ENCODE data around the gene PPP1R27. TPM values are rescaled to one million over a fixed set of nuclear protein-coding genes. Genes with fewer than 3 reads are reported as not detected.

Gene PPP1R27
- total and polyA plus RNA-seq, 2 donors (not counting 3 experiments of a cell fraction or from before 2014, with no cell fraction given) = not detected

DNA sequence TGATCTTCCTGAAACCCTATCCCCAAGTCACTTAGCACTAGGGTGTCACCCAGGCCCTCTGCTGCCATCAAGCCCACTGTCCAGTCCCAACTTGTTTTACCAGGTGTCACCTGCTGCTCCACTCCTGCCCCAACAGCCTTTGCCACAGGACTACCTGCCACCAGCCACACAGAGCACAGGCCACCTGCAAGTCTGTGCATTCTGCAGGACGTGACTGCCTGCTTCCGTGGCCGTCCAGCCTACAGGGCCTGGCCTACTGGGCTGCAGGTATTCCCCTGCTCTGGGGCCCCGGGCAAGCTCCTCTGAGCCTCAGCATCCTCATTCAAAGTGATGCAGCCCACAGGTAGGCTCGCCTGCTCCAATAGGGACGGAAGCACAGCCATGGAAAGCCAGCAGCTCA is 5.0 kb downstream of the PPP1R27 start:
- Histone ChIP-seq H3K27ac (ENCODE audit: insufficient read depth, low read depth, low read length) (no peak overlapping the region), H3K9me3 (replicated peaks; ENCODE audit: control insufficient read depth, insufficient read depth, low read length) (no peaks in the 10 kb centered on the region), H3K27me3 (ENCODE audit: control insufficient read depth in 2 of 2, insufficient read depth in 2 of 2, low read length in 2 of 2) (no peaks in the 10 kb centered on the region), H3K9me1 (replicated peaks; ENCODE audit: control insufficient read depth, extremely low read depth, insufficient read depth, low read length) (no peaks in the 10 kb centered on the region), H2AFZ (ENCODE audit: low read depth, low read length) (no peak overlapping the region), H3K4me1 (ENCODE audit: control insufficient read depth, extremely low read depth, insufficient read depth, low read length) (peaks cover 11% of the 10 kb centered on the region), H3K36me3 (ENCODE audit: control insufficient read depth in 2 of 2, extremely low read depth in 1 of 2, insufficient read depth in 2 of 2, low read length in 2 of 2) (peaks cover 0 to 1% of the 10 kb centered on the region in 2 experiments), H3K9ac (replicated peaks; ENCODE audit: extremely low read depth, insufficient read depth, low read length) (no peak overlapping the region), H3K4me2 (ENCODE audit: insufficient read depth, low read length) (no peak overlapping the region), H4K20me1 (replicated peaks; ENCODE audit: control insufficient read depth, extremely low read depth, insufficient read depth, low read length) (no peaks in the 10 kb centered on the region), H3K79me2 (ENCODE audit: control insufficient read depth, insufficient read depth, low read length) (peaks cover 9% of the 10 kb centered on the region), H3K4me3 (replicated peaks in 1 of 3; ENCODE audit: insufficient read depth in 1 of 3, low read depth in 1 of 3, low read length in 3 of 3) (no peak overlapping the region)
- BruUV-seq (replicated peaks) = no TSS peak
- FAIRE-seq (no peak), DNase-seq (ENCODE audit: low read depth, low spot score) (no peak)
- ChIA-PET CTCF (no interaction called here), POLR2A (no interaction called here)
- no peak for TF ChIP-seq POLR2AphosphoS5 (IDR thresholded peaks at IDR 0.05; ENCODE audit: insufficient read depth, low read depth, low read length)
- TF ChIP-seq FOS (IDR thresholded peaks at IDR 0.05; ENCODE audit: borderline replicate concordance, insufficient read depth, low read length) = no peak
- no peak for TF ChIP-seq GATA2 (IDR thresholded peaks at IDR 0.05; ENCODE audit: insufficient read depth, insufficient read length, low read depth, low read length)
- TF ChIP-seq, protein P1, sequence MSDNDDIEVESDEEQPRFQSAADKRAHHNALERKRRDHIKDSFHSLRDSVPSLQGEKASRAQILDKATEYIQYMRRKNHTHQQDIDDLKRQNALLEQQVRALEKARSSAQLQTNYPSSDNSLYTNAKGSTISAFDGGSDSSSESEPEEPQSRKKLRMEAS (IDR thresholded peaks at IDR 0.05; ENCODE audit: insufficient read depth, insufficient read length) = no peak
- no peak for TF ChIP-seq JUN (IDR thresholded peaks at IDR 0.05; ENCODE audit: borderline replicate concordance, insufficient read depth, insufficient read length, low read depth)
- TF ChIP-seq, protein P2, sequence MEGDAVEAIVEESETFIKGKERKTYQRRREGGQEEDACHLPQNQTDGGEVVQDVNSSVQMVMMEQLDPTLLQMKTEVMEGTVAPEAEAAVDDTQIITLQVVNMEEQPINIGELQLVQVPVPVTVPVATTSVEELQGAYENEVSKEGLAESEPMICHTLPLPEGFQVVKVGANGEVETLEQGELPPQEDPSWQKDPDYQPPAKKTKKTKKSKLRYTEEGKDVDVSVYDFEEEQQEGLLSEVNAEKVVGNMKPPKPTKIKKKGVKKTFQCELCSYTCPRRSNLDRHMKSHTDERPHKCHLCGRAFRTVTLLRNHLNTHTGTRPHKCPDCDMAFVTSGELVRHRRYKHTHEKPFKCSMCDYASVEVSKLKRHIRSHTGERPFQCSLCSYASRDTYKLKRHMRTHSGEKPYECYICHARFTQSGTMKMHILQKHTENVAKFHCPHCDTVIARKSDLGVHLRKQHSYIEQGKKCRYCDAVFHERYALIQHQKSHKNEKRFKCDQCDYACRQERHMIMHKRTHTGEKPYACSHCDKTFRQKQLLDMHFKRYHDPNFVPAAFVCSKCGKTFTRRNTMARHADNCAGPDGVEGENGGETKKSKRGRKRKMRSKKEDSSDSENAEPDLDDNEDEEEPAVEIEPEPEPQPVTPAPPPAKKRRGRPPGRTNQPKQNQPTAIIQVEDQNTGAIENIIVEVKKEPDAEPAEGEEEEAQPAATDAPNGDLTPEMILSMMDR (IDR thresholded peaks at IDR 0.05; ENCODE audit: extremely low read depth in 1 of 2, insufficient read depth in 1 of 2, low read depth in 1 of 2, low read length in 2 of 2) = no peak
- no peak for TF ChIP-seq POLR2A (IDR thresholded peaks at IDR 0.05; ENCODE audit: low read depth, low read length)
- TF ChIP-seq MYC (IDR thresholded peaks at IDR 0.05; ENCODE audit: low read depth, low read length) = no peak
- no peak for TF ChIP-seq EZH2 (IDR thresholded peaks at IDR 0.05; ENCODE audit: borderline replicate concordance, low read depth, low read length, severe bottlenecking)
- intact Hi-C loops (cut with micrococcal nuclease) (no loop called here), dilution Hi-C loops (cut with MboI; ENCODE audit: extremely low pct_ligation_motif_present, low sequenced_read_pairs) (no loop called here)

All from endothelial cell of umbilical vein (primary cell).